Ovary (tissue), 9 donors: ENCODE results near the gene DNAH8. TPM values are rescaled to one million over a fixed set of nuclear protein-coding genes. Genes with fewer than 3 reads are reported as not detected.

ENCODE experiments used
- DNase-seq, 5 donors: peaks; one replicate each; pipeline ENCODE4 v3.0.0-alpha.2; 2019 to 2020
- H3K27ac ChIP-seq, 2 donors: fragments of 200-600 bp; one replicate each; pipeline versions ENCODE4 v1.5.1 to v1.8.0; 2019 to 2022
- H3K27me3 ChIP-seq: fragments of 200-600 bp; one replicate; pipeline ENCODE4 v1.8.0; 2022
- H3K36me3 ChIP-seq: fragments of 200-600 bp; sonication (generic); one replicate; pipeline ENCODE4 v1.5.1; 2019
- H3K4me1 ChIP-seq: one replicate; pipeline ENCODE4 v1.8.1; 2013; ENCODE audit warnings: mild to moderate bottlenecking, moderate library complexity; ENCODE audit not compliant: insufficient read depth
- H3K4me3 ChIP-seq: fragments of 200-600 bp; sonication (generic); one replicate; pipeline ENCODE4 v1.5.1; 2017
- H3K9me3 ChIP-seq, 2 donors: fragments of 200-600 bp in 1 of 2; sonication (generic) in 1 of 2; one replicate each; pipeline versions ENCODE4 v1.5.1 to v1.8.1; 2013 to 2019; ENCODE audit warnings: mild to moderate bottlenecking in 1 of 2, moderate library complexity in 1 of 2
- CTCF ChIP-seq, 3 donors: fragments of 450-650 bp in 2 of 3; fragments of 200-600 bp in 1 of 3; IDR thresholded peaks; one replicate each; pipeline versions ENCODE4 v1.5.1 to v1.8.0; 2016 to 2022; ENCODE audit warnings: antibody characterized with exemption in 3 of 3, mild to moderate bottlenecking in 1 of 3
- EP300 ChIP-seq: sonication (generic); formaldehyde crosslinking; IDR thresholded peaks from one replicate; pipeline ENCODE4 v1.6.1; 2017; ENCODE audit warnings: antibody characterized with exemption
- POLR2A ChIP-seq: fragments of 450-650 bp; IDR thresholded peaks from one replicate; pipeline ENCODE4 v1.6.1; 2017; ENCODE audit warnings: antibody characterized with exemption, mild to moderate bottlenecking, moderate library complexity
- WGBS, 3 donors: extraction: QIAGEN DNeasy Blood & Tissue Kit in 1 of 3; methylation state at CpG; one replicate each; pipeline versions ENCODE4 v1.1.5 to v1.1.7; 2013 to 2017; 5-methylcytosine and 5-hydroxymethylcytosine counted together
- intact Hi-C, 4 donors: fragments of 100-400 bp; cut with DNase I; formaldehyde crosslinking; loops; one replicate each; pipeline versions ENCODE4 v1.11.0 to v1.15.1; 2022 to 2023
- polyA plus RNA-seq, 2 donors: library from polyadenylated mRNA; stranded (reverse); fragments of 200-250 nt in 1 of 2; fragments of 350-450 nt in 1 of 2; fragmentation: Illumina TruSeq in 1 of 2; extraction: RNeasy Lipid Tissue Mini Kit (QIAGEN cat#74804) in 1 of 2; gene quantifications; one replicate each; pipeline ENCODE4 v1.2.3, GENCODE V29; 2013 to 2014
- total RNA-seq, 7 donors: library from RNA; depleted of rRNA in 2 of 7; stranded (reverse); fragments of >200 nt in 2 of 7; fragmentation: NEBNext Ultra II Directional in 3 of 7; extraction: Animal tissue kit (Norgen Biotek cat#: 25700) in 3 of 7; gene quantifications; one replicate each; pipeline versions ENCODE4 v1.1.0 to v1.2.4, GENCODE V29; 2016 to 2023
- donor health status: DM: no; HTN: no; CAD: no; lungs with moderate emphysema.
- donor health status: DM: no; HTN: no; CAD: no.
- donor health status: Bipolar disorder and iron deficiency.
- donor health status: DM: yes; HTN: yes; CAD: no.
- donor health status: DM: no; HTN: no; CAD: no.
- donor health status: DM: yes; HTN: yes; CAD: no.

DNAH8 gene
- total and polyA plus RNA-seq, 9 donors = under 0.01 to 0.08 (median 0.01) TPM; not detected in 4

GRCh38 chr6:38882157-38882556 lies 167.0 kb downstream of the DNAH8 start:
- intact Hi-C loops = no loop called here
- no peaks in the 10 kb centered on the region for H3K27me3 ChIP-seq
- no peaks in the 10 kb centered on the region for H3K9me3 ChIP-seq
- DNase-seq = no peak
- no peaks in the 10 kb centered on the region for H3K4me1 ChIP-seq
- no peak overlapping the region for H3K4me3 ChIP-seq
- 93 to 96% (median 95%) methylated on average over 2 of the region's 2 CpGs for WGBS, 3 donors
- H3K27ac ChIP-seq = no peak overlapping the region
- TF ChIP-seq POLR2A (no peak), EP300 (no peak), CTCF (IDR thresholded peaks at IDR 0.05) (no peak)
- no peaks in the 10 kb centered on the region for H3K36me3 ChIP-seq

DNA sequence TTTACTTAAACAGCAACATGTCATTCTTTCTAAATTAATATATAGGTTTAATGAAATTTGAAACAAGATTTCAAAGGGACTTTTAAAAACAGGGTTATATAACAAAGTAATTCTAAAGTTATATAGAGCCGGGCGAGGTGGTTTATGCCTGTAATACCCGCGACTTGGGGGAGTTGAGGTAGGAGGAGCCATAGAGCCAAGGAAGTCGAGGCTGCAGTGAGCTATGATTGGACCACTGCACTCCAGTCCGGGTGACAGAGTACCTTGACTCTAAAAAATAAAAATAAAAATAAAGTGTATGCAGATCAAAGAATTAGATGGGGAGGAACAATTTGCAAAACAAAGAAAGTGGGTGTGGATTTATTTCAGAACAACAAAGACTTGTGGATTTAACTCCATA lies 182.4 kb downstream of the DNAH8 start:
- H3K27ac ChIP-seq = no peak overlapping the region
- DNase-seq = no peak
- 76 to 84% (median 80%) methylated on average over 6 of the region's 6 CpGs for WGBS, 3 donors
- no peaks in the 10 kb centered on the region for H3K9me3 ChIP-seq
- H3K27me3 ChIP-seq = no peaks in the 10 kb centered on the region
- TF ChIP-seq POLR2A (no peak), CTCF (IDR thresholded peaks at IDR 0.05) (no peak), EP300 (no peak)
- H3K4me1 ChIP-seq = no peaks in the 10 kb centered on the region
- H3K4me3 ChIP-seq = no peak overlapping the region
- intact Hi-C loops = no loop called here
- no peaks in the 10 kb centered on the region for H3K36me3 ChIP-seq

DNA sequence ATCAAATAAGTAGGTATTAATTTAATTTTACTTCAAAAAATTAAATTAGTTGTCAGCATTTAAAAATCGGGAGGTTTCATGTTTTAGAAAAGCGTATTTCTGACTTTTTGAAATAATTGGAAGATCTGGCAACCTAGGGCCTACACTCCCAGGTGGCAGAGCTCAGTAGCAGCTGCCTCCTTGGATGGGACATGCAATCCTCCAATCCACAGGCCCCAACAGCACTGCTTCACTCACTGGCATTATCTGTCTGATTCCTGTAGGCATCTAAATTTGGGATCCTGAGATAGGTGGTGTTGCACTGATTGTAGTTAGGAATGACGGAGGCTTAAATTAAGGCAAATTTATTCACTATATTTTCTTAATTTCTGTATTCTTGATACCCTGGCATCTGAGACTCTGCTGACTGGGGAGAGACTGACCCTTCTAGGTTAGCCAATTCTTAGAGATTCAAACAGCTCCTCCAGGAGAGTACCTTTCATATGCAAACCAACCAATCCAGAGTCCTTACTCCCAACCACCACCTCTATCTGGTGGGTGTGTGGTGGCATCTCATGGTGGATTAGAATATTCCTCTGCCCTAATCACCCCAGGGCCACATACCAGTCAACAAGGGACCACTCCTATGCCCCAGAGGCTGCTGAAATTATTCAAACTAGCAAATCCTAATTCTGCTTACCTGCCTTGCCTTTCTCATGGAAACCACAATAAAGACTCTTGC lies 186.9 kb downstream of the DNAH8 start:
- Histone ChIP-seq H3K27me3 (no peaks in the 10 kb centered on the region), H3K4me1 (no peaks in the 10 kb centered on the region), H3K36me3 (no peaks in the 10 kb centered on the region), H3K4me3 (no peak overlapping the region), H3K27ac (no peak overlapping the region), H3K9me3 (no peaks in the 10 kb centered on the region)
- DNase-seq = no peak
- WGBS, 3 donors = 88 to 96% (median 94%) methylated on average over 3 of the region's 3 CpGs
- intact Hi-C loops = no loop called here
- TF ChIP-seq POLR2A = no peak

DNA sequence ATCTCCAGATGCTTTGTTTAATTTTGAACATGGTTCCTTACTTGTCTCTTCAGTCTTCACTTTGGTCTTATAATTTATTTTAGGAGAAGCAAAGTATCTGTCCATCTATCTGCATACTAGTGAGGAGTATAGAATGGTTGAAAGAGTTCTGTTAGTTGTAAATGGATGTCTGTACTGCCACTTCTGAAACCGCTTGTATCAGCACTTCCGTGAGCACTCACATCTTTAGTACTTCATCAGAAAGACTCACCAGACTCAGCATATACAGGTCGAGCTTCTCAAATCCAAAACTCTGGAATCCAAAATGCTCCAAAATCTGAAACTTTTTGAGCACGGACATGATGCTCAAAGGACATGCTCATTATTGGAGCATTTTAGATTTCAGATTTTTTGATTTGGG lies 191.5 kb downstream of the DNAH8 start:
- no peaks in the 10 kb centered on the region for H3K9me3 ChIP-seq
- no peak for TF ChIP-seq EP300
- TF ChIP-seq CTCF (IDR thresholded peaks at IDR 0.05) = no peak
- no peak for TF ChIP-seq POLR2A
- H3K27me3 ChIP-seq = no peaks in the 10 kb centered on the region
- H3K27ac ChIP-seq = no peak overlapping the region
- no peaks in the 10 kb centered on the region for H3K36me3 ChIP-seq
- H3K4me3 ChIP-seq = no peak overlapping the region
- 75 to 85% (median 81%) methylated on average over 4 of the region's 4 CpGs for WGBS, 3 donors
- no peaks in the 10 kb centered on the region for H3K4me1 ChIP-seq
- intact Hi-C loops = no loop called here
- DNase-seq = no peak

GRCh38 chr6:38907264-38907663 lies 192.2 kb downstream of the DNAH8 start:
- intact Hi-C loops = no loop called here
- no peaks in the 10 kb centered on the region for H3K27me3 ChIP-seq
- H3K27ac ChIP-seq = no peak overlapping the region
- H3K36me3 ChIP-seq = no peaks in the 10 kb centered on the region
- TF ChIP-seq CTCF (IDR thresholded peaks at IDR 0.05) (no peak), EP300 (no peak), POLR2A (no peak)
- H3K4me3 ChIP-seq = no peak overlapping the region
- no peaks in the 10 kb centered on the region for H3K9me3 ChIP-seq
- no peaks in the 10 kb centered on the region for H3K4me1 ChIP-seq
- no peak for DNase-seq
